K562 (cell line): ENCODE data around the gene HOXB6. TPM values are rescaled to one million over a fixed set of nuclear protein-coding genes. Genes with fewer than 3 reads are reported as not detected.

Experiments used
- TAF15 ChIP-seq: fragments of 200-400 bp; formaldehyde crosslinking; IDR thresholded peaks from 2 replicates; pipeline ENCODE4 v1.6.1; 2017; ENCODE audit warnings: mild to moderate bottlenecking, low read depth, low read length, moderate library complexity
- ZBTB9 ChIP-seq: fragments of 450-650 bp; formaldehyde crosslinking; IDR thresholded peaks from 2 replicates; pipeline ENCODE4 v1.4.0; 2020; ENCODE audit warnings: mild to moderate bottlenecking, moderate library complexity
- polyA plus RNA-seq, 8 experiments: library from polyadenylated mRNA; depleted of rRNA in 4 of 8; stranded (reverse) in 5 of 8; unstranded in 3 of 8; fragments of >200 nt; fragmentation: Nextera tagmentation in 2 of 8; fragmentation: Illumina TruSeq in 1 of 8; extraction: Ambion mirVana in 2 of 8; extraction: Trizol in 1 of 8; gene quantifications; 2 replicates each; pipeline versions ENCODE4 v1.2.1 to v1.2.3, GENCODE V29; 2011 to 2014; ENCODE audit warnings: inconsistent platforms in 1 of 8, missing spikeins in 1 of 8
- total RNA-seq, 7 experiments: library from RNA; depleted of rRNA in 6 of 7; stranded (reverse); fragments of >200 nt in 6 of 7; fragmentation: Illumina TruSeq in 2 of 7; extraction: Trizol in 2 of 7; gene quantifications; 2 replicates each; pipeline versions ENCODE4 v1.2.1 to v1.2.3, GENCODE V29; 2011 to 2021; ENCODE audit warnings: low replicate concordance in 1 of 7
- TF ChIP-seq, protein P1 (sequence below), 2 experiments: fragments of 450-650 bp; formaldehyde crosslinking in 1 of 2; IDR thresholded peaks; 2 replicates each; pipeline versions ENCODE4 v1.4.0 to v1.6.1; 2014 to 2020; ENCODE audit warnings: mild to moderate bottlenecking in 2 of 2, borderline replicate concordance in 1 of 2, low read depth in 1 of 2

HOXB6 gene
- total and polyA plus RNA-seq, 9 of the 15 experiments (the other 6 are each of a cell fraction or from before 2014, with no cell fraction given), result 1.2 to 14.8 (median 4.9) TPM

- TF ChIP-seq, protein P1, sequence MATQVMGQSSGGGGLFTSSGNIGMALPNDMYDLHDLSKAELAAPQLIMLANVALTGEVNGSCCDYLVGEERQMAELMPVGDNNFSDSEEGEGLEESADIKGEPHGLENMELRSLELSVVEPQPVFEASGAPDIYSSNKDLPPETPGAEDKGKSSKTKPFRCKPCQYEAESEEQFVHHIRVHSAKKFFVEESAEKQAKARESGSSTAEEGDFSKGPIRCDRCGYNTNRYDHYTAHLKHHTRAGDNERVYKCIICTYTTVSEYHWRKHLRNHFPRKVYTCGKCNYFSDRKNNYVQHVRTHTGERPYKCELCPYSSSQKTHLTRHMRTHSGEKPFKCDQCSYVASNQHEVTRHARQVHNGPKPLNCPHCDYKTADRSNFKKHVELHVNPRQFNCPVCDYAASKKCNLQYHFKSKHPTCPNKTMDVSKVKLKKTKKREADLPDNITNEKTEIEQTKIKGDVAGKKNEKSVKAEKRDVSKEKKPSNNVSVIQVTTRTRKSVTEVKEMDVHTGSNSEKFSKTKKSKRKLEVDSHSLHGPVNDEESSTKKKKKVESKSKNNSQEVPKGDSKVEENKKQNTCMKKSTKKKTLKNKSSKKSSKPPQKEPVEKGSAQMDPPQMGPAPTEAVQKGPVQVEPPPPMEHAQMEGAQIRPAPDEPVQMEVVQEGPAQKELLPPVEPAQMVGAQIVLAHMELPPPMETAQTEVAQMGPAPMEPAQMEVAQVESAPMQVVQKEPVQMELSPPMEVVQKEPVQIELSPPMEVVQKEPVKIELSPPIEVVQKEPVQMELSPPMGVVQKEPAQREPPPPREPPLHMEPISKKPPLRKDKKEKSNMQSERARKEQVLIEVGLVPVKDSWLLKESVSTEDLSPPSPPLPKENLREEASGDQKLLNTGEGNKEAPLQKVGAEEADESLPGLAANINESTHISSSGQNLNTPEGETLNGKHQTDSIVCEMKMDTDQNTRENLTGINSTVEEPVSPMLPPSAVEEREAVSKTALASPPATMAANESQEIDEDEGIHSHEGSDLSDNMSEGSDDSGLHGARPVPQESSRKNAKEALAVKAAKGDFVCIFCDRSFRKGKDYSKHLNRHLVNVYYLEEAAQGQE (IDR thresholded peaks at IDR 0.05; ENCODE audit: borderline replicate concordance), result no peak
- TF ChIP-seq, protein P1 (CRISPR knock-in tag; IDR thresholded peaks at IDR 0.05; ENCODE audit: low read depth), result no peak
- TF ChIP-seq TAF15, result no peak
- TF ChIP-seq ZBTB9, result no peak
- TF ChIP-seq, all 486 proteins: peak for 121
Observed at GRCh38 chr17:48555258-48556228, 49.2 kb downstream of the HOXB6 start (continued).
